CD4-positive, alpha-beta T cell (primary cell): ENCODE data around the gene PAK6. TPM values are rescaled to one million over a fixed set of nuclear protein-coding genes. Genes with fewer than 3 reads are reported as not detected.

ENCODE experiments used
- ATAC-seq: fragments of 200-7000 bp; cut with Tn5 transposase; one replicate; pipeline ENCODE4 v1.10.0; 2022; ENCODE audit warnings: mild to moderate bottlenecking; ENCODE audit not compliant: poor library complexity
- CTCF ChIA-PET: fragments of 350-600 bp; sonication (Branson Sonifier 250); formaldehyde crosslinking; loops from one replicate; lab custom pipeline; 2021; ENCODE audit warnings: antibody characterized with exemption, inconsistent platforms; lab: Charles Lee
- POLR2A ChIA-PET: fragments of 350-600 bp; sonication (Branson Sonifier 250); formaldehyde crosslinking; loops from one replicate; lab custom pipeline; 2021; ENCODE audit warnings: antibody characterized with exemption, inconsistent platforms; lab: Charles Lee
- DNase-seq, 14 experiments: peaks; one replicate each; pipeline ENCODE4 v3.0.0-alpha.2; 2013 to 2020; ENCODE audit warnings: mixed read lengths in 2 of 14
- H3K27ac ChIP-seq, 2 donors: one replicate each; pipeline versions ENCODE4 v1.5.1 to v1.7.0; 2013; ENCODE audit warnings: low read length in 2 of 2, low read depth in 1 of 2, mild to moderate bottlenecking in 1 of 2
- H3K27me3 ChIP-seq, 2 experiments: 1 replicate in 1 of 2; 2 replicates in 1 of 2; pipeline versions ENCODE4 v1.6.1 to v1.7.0; 2013; ENCODE audit warnings: low read length in 2 of 2, control low read depth in 1 of 2, mild to moderate bottlenecking in 1 of 2, moderate library complexity in 1 of 2; ENCODE audit not compliant: insufficient read depth in 2 of 2, control insufficient read depth in 1 of 2
- H3K36me3 ChIP-seq: one replicate; pipeline ENCODE4 v1.6.1; 2013; ENCODE audit warnings: low read length, control low read depth; ENCODE audit not compliant: insufficient read depth
- H3K4me1 ChIP-seq: one replicate; pipeline ENCODE4 v1.6.1; 2013; ENCODE audit warnings: low read length, control low read depth; ENCODE audit not compliant: insufficient read depth
- H3K4me3 ChIP-seq: one replicate; pipeline ENCODE4 v1.5.1; 2013; ENCODE audit warnings: mild to moderate bottlenecking, low read length, moderate library complexity
- H3K9me3 ChIP-seq, 2 experiments: 1 replicate in 1 of 2; 2 replicates in 1 of 2; pipeline versions ENCODE4 v1.6.1 to v1.7.0; 2013; ENCODE audit warnings: low read length in 2 of 2, mild to moderate bottlenecking in 2 of 2, control low read depth in 1 of 2, moderate library complexity in 1 of 2; ENCODE audit not compliant: control insufficient read depth in 1 of 2, insufficient read depth in 1 of 2
- H3K27ac Mint-ChIP-seq: one replicate; pipeline ENCODE4 v1.8.0; 2020; ENCODE audit warnings: mixed read lengths
- H3K27me3 Mint-ChIP-seq: one replicate; pipeline ENCODE4 v1.8.0; 2021; ENCODE audit warnings: mixed read lengths
- H3K36me3 Mint-ChIP-seq: one replicate; pipeline ENCODE4 v1.8.0; 2021; ENCODE audit warnings: low read depth, mixed read lengths
- H3K4me1 Mint-ChIP-seq: one replicate; pipeline ENCODE4 v1.8.0; 2021; ENCODE audit warnings: low read depth, mixed read lengths
- H3K4me3 Mint-ChIP-seq: one replicate; pipeline ENCODE4 v1.8.0; 2020; ENCODE audit warnings: mild to moderate bottlenecking, mixed read lengths
- H3K9me3 Mint-ChIP-seq: one replicate; pipeline ENCODE4 v1.8.0; 2020; ENCODE audit warnings: mixed read lengths
- CTCF ChIP-seq: fragments of 200-600 bp; IDR thresholded peaks from one replicate; pipeline ENCODE4 v1.8.0; 2022; ENCODE audit warnings: antibody characterized with exemption, mild to moderate bottlenecking
- intact Hi-C, 2 experiments: fragments of 100-400 bp; cut with DNase I in 1 of 2; cut with micrococcal nuclease in 1 of 2; formaldehyde crosslinking; loops; one replicate each; pipeline versions ENCODE4 v1.15.1 to v1.9.0; 2023 to 2025; cut with DNase I, micrococcal nuclease
- total RNA-seq, 174 experiments: library from RNA in 2 of 174; stranded (reverse) in 2 of 174; gene quantifications; one replicate each; pipeline ENCODE4 v1.2.3 and lab custom pipeline; 2021 to 2026

PAK6 gene
- total RNA-seq, 2 experiments from 2014 or later = 0.34 to 0.36 TPM

- H3K36me3 ChIP-seq = no peaks in the 10 kb centered on the region
- POLR2A ChIA-PET = interaction anchor here (0.5 kb wide), 1 partner anchor 1858 kb away, joined by 3 read pairs; no protein-coding TSS in a partner anchor
- no peaks in the 10 kb centered on the region for H3K9me3 ChIP-seq
- DNase-seq = no peak
- H3K9me3 Mint-ChIP-seq = no peaks in the 10 kb centered on the region
- peaks cover 19% of the 10 kb centered on the region for H3K27me3 Mint-ChIP-seq
- peaks cover 8% of the 10 kb centered on the region for H3K4me1 Mint-ChIP-seq
- no peak for ATAC-seq
- no peaks in the 10 kb centered on the region for H3K36me3 Mint-ChIP-seq
- no peak overlapping the region for H3K4me3 ChIP-seq
- no peak overlapping the region for H3K27ac ChIP-seq
- intact Hi-C loops = no loop called here
- no peak overlapping the region for H3K27ac Mint-ChIP-seq
- TF ChIP-seq CTCF = no peak
- peaks cover 8 to 18% of the 10 kb centered on the region in 2 experiments for H3K27me3 ChIP-seq
- H3K4me3 Mint-ChIP-seq = no peak overlapping the region
- H3K4me1 ChIP-seq = peaks cover 10% of the 10 kb centered on the region
- CTCF ChIA-PET = no interaction called here
These were observed 9.3 kb downstream of the PAK6 start for GRCh38 chr15:40248006-40248783.

- no peak overlapping the region for H3K4me3 Mint-ChIP-seq
- peaks cover 34% of the 10 kb centered on the region for H3K27me3 Mint-ChIP-seq
- H3K27me3 ChIP-seq = peaks cover 20 to 30% of the 10 kb centered on the region in 2 experiments
- peaks cover 9% of the 10 kb centered on the region for H3K4me1 Mint-ChIP-seq
- H3K4me1 ChIP-seq = peaks cover 17% of the 10 kb centered on the region
- H3K36me3 ChIP-seq = no peaks in the 10 kb centered on the region
- no peaks in the 10 kb centered on the region for H3K36me3 Mint-ChIP-seq
- ChIA-PET CTCF (no interaction called here), POLR2A (interaction anchor here (0.5 kb wide), 1 partner anchor 64 kb away, joined by 3 read pairs; no protein-coding TSS in a partner anchor)
- no peak overlapping the region for H3K27ac Mint-ChIP-seq
- no peak for TF ChIP-seq CTCF
- intact Hi-C loops = no loop called here
- no peak overlapping the region for H3K27ac ChIP-seq
- no peak for DNase-seq
- no peak overlapping the region for H3K4me3 ChIP-seq
- no peak for ATAC-seq
- H3K9me3 ChIP-seq = no peaks in the 10 kb centered on the region
- no peaks in the 10 kb centered on the region for H3K9me3 Mint-ChIP-seq
These were observed 10.8 kb downstream of the PAK6 start for GRCh38 chr15:40249477-40250303.

GRCh38 chr15:40250304-40250656, 11.4 kb downstream of the PAK6 start:
- Mint-ChIP-seq H3K27me3 (peaks cover 37% of the 10 kb centered on the region), H3K36me3 (no peaks in the 10 kb centered on the region), H3K4me1 (peaks cover 9% of the 10 kb centered on the region), H3K27ac (no peak overlapping the region), H3K4me3 (no peak overlapping the region), H3K9me3 (no peaks in the 10 kb centered on the region)
- Histone ChIP-seq H3K9me3 (no peaks in the 10 kb centered on the region), H3K4me1 (peaks cover 17% of the 10 kb centered on the region), H3K36me3 (no peaks in the 10 kb centered on the region), H3K4me3 (no peak overlapping the region), H3K27me3 (peaks cover 20 to 30% of the 10 kb centered on the region in 2 experiments), H3K27ac (no peak overlapping the region)
- no peak for DNase-seq
- ChIA-PET CTCF (interaction anchor here (0.6 kb wide), 1 partner anchor 23 kb away, joined by 3 read pairs; no protein-coding TSS in a partner anchor), POLR2A (interaction anchor here (0.5 kb wide), 1 partner anchor 63 kb away, joined by 3 read pairs; no protein-coding TSS in a partner anchor)
- no peak for TF ChIP-seq CTCF
- ATAC-seq = no peak
- intact Hi-C loops = no loop called here
